GM12864 (cell line): ENCODE results near the gene SORCS1.
"Not testable (repeated sequence)": the region's sequence is repeated elsewhere in the genome, so short reads cannot be mapped to it uniquely, and the experiment has no call there.

Experiments used
- DNase-seq: peaks from one replicate; pipeline ENCODE4 v3.0.0-alpha.2; 2011; ENCODE audit warnings: low read depth
- H3K4me3 ChIP-seq: 2 replicates; pipeline ENCODE4 v1.5.1; 2011; ENCODE audit warnings: mild to moderate bottlenecking, low read depth, low read length, control low read depth
- TF ChIP-seq, protein P1 (sequence below): IDR thresholded peaks from 2 replicates; pipeline ENCODE4 v1.5.1; 2011; ENCODE audit warnings: low read depth, mild to moderate bottlenecking, moderate library complexity, low read length, control low read depth, inconsistent platforms; ENCODE audit errors: missing control alignments

Gene SORCS1

DNA sequence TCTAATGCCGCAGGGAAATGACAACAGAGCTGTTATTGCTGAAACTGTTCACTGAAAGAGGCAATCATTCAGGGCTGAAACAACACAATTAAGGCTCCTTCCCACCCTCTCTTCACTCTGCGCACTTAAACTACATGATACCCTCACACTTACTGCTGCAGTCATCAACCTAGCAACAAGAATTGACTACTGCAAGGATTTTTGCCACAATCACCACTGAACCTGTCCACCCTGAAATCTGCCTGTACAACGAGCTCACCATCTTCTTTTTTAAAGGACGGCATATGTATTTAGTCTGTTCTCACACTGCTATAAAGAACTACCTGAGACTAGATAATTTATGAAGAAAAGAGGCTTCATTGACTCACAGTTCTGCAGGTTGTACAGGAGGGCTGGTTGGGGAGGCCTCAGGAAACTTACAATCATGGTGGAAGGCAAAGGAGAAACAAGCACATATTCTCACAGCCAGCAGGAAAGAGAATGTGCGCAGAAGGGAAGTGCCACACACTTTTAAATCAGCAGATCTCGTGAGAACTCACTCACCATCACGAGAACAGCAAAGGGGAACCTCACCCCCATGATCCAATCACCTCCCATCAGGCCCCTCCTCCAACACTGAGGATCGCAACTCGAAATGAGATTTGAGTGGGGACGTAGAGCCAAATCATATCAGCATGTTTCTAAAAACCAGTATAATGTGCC is 131.7 kb downstream of the SORCS1 start:
- no peak for DNase-seq
- TF ChIP-seq, protein P1, sequence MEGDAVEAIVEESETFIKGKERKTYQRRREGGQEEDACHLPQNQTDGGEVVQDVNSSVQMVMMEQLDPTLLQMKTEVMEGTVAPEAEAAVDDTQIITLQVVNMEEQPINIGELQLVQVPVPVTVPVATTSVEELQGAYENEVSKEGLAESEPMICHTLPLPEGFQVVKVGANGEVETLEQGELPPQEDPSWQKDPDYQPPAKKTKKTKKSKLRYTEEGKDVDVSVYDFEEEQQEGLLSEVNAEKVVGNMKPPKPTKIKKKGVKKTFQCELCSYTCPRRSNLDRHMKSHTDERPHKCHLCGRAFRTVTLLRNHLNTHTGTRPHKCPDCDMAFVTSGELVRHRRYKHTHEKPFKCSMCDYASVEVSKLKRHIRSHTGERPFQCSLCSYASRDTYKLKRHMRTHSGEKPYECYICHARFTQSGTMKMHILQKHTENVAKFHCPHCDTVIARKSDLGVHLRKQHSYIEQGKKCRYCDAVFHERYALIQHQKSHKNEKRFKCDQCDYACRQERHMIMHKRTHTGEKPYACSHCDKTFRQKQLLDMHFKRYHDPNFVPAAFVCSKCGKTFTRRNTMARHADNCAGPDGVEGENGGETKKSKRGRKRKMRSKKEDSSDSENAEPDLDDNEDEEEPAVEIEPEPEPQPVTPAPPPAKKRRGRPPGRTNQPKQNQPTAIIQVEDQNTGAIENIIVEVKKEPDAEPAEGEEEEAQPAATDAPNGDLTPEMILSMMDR, result no peak
- no peak overlapping the region for H3K4me3 ChIP-seq

DNA sequence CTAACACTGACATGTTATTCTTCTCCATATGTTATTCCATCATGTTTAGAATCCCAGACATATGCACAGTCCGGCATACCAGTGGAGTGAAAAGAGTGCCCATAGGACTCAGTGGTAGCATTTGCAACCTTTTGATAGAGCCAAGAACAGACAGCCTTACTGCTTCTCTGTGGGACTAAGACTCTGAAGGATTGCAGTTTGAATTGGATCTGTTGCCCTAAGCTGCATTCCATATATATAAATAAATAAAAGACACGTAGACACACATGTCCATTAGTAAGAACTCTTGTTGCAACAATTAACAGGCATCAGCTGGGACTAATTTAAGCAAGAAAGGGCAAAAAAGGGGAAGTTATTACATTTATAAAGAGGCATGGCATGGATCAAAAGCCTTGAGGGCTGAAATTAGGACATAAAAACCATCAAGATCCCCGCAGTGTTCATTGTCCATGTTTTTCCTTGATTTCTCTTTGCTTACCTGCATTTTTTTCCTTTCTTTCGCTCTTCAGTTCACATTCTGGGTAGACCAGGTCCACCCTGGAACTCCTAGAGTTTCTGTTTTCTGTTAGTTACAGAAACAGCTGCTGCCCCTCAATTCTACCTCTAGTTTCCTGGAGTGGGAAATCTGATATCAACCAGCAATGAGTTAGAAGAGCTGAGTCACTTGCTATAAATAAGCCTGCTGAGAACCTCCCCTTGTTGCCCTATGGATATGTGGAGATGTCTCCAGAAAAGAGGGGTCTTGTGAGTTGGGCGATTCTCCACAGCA is 132.4 kb downstream of the SORCS1 start:
- TF ChIP-seq, protein P1, result no peak
- no peak for DNase-seq
- no peak overlapping the region for H3K4me3 ChIP-seq

DNA sequence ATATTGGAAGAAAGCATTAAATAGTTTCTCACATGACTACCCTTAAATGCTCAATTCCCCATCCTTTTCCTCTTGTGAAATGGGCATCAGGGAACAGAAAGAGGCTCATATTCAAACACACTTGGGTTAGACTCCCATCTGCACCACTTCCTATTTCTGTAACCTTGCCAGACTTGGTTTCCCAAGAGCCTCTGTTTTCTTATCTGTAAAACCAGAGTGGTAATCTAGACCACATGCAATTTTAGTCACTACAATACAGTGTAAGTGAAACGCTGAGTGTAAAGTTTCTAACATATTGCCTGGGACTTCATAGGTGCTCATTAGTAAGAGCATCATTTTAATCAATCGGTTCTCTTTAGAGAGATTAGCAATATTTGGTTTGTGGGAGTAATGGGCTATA is 136.3 kb downstream of the SORCS1 start:
- H3K4me3 ChIP-seq, result no peak overlapping the region
- DNase-seq, result no peak
- TF ChIP-seq, protein P1, result no peak

DNA sequence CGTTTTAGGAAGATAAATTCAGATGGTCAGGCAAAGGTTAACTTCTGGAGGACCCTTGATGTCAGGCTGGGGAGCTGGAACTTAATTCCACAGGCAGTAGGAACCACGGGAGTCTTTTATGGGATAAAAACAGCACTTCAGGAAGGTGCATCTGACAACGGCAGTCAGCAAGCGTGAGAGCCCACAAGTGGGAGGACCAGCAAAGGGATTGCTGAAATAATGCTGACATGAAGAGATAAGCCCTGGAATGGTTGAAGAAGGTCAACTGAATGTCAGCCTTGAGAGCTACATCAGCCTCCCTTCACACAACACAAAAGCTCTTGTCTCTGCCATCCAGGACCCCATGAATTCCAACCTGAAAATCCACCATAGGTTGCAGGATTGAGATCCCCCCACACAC is 138.8 kb downstream of the SORCS1 start:
- DNase-seq, result no peak
- TF ChIP-seq, protein P1, result no peak

DNA sequence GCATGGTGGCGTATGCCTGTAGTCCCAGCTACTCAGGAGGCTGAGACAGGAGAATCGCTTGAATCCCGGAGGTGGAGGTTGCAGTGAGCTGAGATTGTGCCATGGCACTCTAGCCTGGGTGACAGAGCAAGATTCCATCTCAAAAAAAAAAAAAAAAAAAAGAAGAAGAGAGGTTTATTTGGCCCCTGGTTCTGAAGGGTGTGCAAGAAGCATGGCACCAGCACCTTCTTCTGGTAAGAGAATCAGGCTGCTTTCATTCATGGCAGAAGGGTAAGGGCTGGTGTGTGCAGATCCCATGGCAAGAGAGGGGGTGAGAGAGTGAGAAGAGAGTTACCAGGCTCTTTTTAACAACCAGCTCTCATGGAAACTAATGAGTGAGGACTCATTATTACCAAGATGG is 140.5 kb downstream of the SORCS1 start:
- H3K4me3 ChIP-seq, DNase-seq: not testable (repeated sequence)

More for the DNA sequence above, 138.8 kb downstream of the SORCS1 start:
- H3K4me3 ChIP-seq, result no peak overlapping the region

DNA sequence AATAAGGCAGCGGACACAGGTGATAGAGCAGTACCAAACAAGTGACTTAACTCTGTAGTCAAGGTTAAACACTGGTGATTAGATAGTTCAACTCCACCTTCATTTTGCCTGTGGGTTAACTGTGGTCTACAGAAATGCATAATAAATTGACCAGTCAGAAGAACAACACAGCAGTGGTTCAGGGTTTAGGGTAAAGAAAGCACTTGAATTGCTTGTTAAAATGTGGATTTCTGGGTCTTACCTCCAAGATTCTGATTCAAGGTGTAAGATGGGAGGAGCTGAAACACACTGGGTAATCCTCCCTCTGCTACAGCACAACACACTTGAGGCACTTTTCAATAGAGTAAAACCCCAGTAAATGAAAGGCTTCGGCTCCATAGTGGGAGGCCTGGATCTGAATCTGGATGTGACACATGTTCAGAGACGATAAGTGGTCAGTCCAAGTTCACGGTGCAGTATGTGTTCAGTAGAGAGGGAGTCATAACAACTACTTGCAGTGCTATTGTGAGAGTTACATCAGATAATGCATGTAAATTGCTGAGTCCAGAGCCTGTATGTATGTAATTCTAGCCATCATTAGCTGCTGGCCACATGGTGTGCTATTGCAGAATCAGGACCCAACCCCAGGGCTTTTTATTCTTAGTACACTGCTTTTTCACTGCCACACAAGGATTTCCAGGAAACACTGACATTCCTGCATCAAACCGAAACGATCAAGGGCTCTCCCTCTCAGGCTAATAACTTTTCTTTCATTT is 141.7 kb downstream of the SORCS1 start:
- DNase-seq, result no peak
- TF ChIP-seq, protein P1, result no peak
- H3K4me3 ChIP-seq, result no peak overlapping the region

DNA sequence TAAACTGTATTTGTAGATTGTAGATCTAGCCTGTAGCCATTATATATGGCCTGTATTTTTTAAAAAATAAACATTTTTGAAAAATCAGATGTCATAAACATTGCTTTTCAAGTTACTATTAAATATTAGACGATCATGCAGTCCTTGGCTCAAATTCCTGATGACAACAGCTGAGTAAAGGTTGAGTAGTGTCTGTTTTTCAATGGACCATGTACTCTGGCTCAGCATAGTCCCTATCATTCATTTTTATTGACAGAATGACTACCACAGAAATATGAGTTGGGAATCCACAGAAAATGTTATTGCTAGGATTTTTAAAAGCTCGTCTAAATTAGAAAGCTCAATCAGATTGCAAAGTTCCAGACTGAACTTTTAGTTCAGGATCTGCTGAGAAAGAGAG is 145.4 kb downstream of the SORCS1 start:
- H3K4me3 ChIP-seq, result no peak overlapping the region

More for the DNA sequence above, 145.4 kb downstream of the SORCS1 start:
- no peak for DNase-seq
- TF ChIP-seq, protein P1, result no peak
